ENCODE data around the gene AGPAT4.

The AGPAT4 gene

DNA sequence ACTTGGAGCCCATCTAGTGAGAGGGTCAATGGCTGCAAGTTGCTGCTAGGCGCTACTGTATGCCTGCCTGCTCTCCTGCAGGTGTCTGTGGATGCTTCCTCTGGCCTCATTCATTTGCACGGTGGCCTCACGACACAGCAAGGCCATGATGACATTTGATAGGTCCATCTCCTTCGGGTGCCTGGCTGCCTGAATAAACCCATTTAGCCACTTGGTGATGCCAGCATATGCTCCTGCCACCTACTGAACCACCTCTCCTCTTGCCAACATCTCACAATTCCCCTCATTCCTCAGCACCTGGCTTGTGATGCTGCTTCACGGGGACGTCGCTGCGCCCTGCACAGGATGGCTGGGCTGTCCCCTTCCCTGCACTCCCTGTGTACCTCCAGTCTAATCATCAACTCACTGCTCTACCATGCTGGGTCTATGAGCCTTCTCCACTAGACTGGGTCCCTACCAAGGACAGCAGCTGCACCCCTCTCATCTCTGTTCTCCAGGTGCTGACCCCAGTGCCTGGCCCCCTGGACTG, 51.1 kb downstream of the AGPAT4 start:
- no peak overlapping the region for H2BK15ac ChIP-seq (ENCODE audit: low read length)
- peaks cover 4 to 7% of the 10 kb centered on the region in 2 donors for H3K9me3 ChIP-seq (replicated peaks in 1 of 2; ENCODE audit: control insufficient read depth in 2 of 2, insufficient read depth in 1 of 2, low read depth in 1 of 2, low read length in 2 of 2)
- H3K23ac ChIP-seq (ENCODE audit: low read depth, low read length, poor library complexity): peak overlapping the region; percentile 2
- H3K4ac ChIP-seq (ENCODE audit: low read length): no peak overlapping the region
- no peak overlapping the region for H2BK5ac ChIP-seq (ENCODE audit: low read length)
- H3K18ac ChIP-seq (ENCODE audit: low read length): no peak overlapping the region
- H3K4me1 ChIP-seq (ENCODE audit: control insufficient read depth in 2 of 2, insufficient read depth in 1 of 2, low read depth in 1 of 2, low read length in 2 of 2): no peaks in the 10 kb centered on the region
- H3K4me2 ChIP-seq (ENCODE audit: insufficient read depth, low read length, poor library complexity, severe bottlenecking): no peak overlapping the region
- no peak overlapping the region for H3K27ac ChIP-seq (replicated peaks; ENCODE audit: low read length)
- no peak overlapping the region for H4K8ac ChIP-seq (ENCODE audit: low read depth, low read length)
- H3K14ac ChIP-seq (ENCODE audit: low read length): no peak overlapping the region
- DNase-seq (ENCODE audit: low spot score): no peak
- H3K9ac ChIP-seq (ENCODE audit: low read depth, low read length, poor library complexity): no peak overlapping the region
- no peak overlapping the region for H2AFZ ChIP-seq (ENCODE audit: low read length)
- H4K91ac ChIP-seq (ENCODE audit: low read depth, low read length, poor library complexity): no peak overlapping the region
- no peaks in the 10 kb centered on the region for H3K27me3 ChIP-seq (ENCODE audit: control insufficient read depth in 3 of 3, insufficient read depth in 3 of 3, low read depth in 1 of 3, low read length in 3 of 3)
- H2BK120ac ChIP-seq (ENCODE audit: low read depth, low read length): no peak overlapping the region
- peaks cover 22 to 62% of the 10 kb centered on the region in 2 donors for H3K36me3 ChIP-seq (replicated peaks in 1 of 2; ENCODE audit: control insufficient read depth in 2 of 2, insufficient read depth in 2 of 2, low read length in 2 of 2)
- H2AK5ac ChIP-seq (ENCODE audit: low read depth, low read length): no peak overlapping the region
- no peak overlapping the region for H2BK12ac ChIP-seq (ENCODE audit: low read length)
- WGBS, 2 donors (ENCODE audit: extremely low coverage in 2 of 2, insufficient read length in 2 of 2, insufficient replicate concordance in 1 of 2): no CpG with 5 or more reads among the region's 8 CpGs
- peaks cover 12% of the 10 kb centered on the region for H3K79me1 ChIP-seq (ENCODE audit: low read depth, low read length)
- no peak overlapping the region for H3K4me3 ChIP-seq (ENCODE audit: low read length in 2 of 2)

DNA sequence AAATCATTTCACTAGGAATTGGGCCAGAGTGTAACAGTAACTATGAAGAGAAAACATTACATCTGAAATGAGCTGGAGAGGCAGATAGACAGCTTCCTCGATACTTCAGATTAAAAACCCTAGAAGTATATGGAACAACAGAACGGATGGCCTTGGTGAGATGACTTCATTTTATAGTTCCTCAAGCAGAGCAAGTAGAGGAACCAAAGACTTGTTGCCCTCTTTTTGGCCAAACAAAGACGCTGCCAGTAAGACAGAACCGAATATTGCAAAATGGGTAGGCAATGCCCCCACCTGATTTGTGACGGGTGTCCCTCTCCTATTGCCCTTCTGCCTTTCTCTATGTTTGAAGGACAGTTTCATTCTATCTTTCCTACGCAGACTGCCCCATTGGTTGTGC, 53.5 kb downstream of the AGPAT4 start:
- H3K9me3 ChIP-seq (replicated peaks in 1 of 2; ENCODE audit: control insufficient read depth in 2 of 2, insufficient read depth in 1 of 2, low read depth in 1 of 2, low read length in 2 of 2): peaks cover 21 to 26% of the 10 kb centered on the region in 2 donors
- no peak overlapping the region for H2BK5ac ChIP-seq (ENCODE audit: low read length)
- H3K4me3 ChIP-seq (ENCODE audit: low read length in 2 of 2): no peak overlapping the region
- peaks cover 18% of the 10 kb centered on the region for H3K79me1 ChIP-seq (ENCODE audit: low read depth, low read length)
- no peak overlapping the region for H4K91ac ChIP-seq (ENCODE audit: low read depth, low read length, poor library complexity)
- H4K8ac ChIP-seq (ENCODE audit: low read depth, low read length): no peak overlapping the region
- H3K27ac ChIP-seq (replicated peaks; ENCODE audit: low read length): no peak overlapping the region
- H3K18ac ChIP-seq (ENCODE audit: low read length): no peak overlapping the region
- H3K4me2 ChIP-seq (ENCODE audit: insufficient read depth, low read length, poor library complexity, severe bottlenecking): no peak overlapping the region
- no peak overlapping the region for H2BK120ac ChIP-seq (ENCODE audit: low read depth, low read length)
- no peak overlapping the region for H3K9ac ChIP-seq (ENCODE audit: low read depth, low read length, poor library complexity)
- WGBS, 2 donors (ENCODE audit: extremely low coverage in 2 of 2, insufficient read length in 2 of 2, insufficient replicate concordance in 1 of 2): no CpG with 5 or more reads among the region's 6 CpGs
- H3K4me1 ChIP-seq (ENCODE audit: control insufficient read depth in 2 of 2, insufficient read depth in 1 of 2, low read depth in 1 of 2, low read length in 2 of 2): no peaks in the 10 kb centered on the region
- no peaks in the 10 kb centered on the region for H3K27me3 ChIP-seq (ENCODE audit: control insufficient read depth in 3 of 3, insufficient read depth in 3 of 3, low read depth in 1 of 3, low read length in 3 of 3)
- no peak for DNase-seq (ENCODE audit: low spot score)
- no peak overlapping the region for H3K23ac ChIP-seq (ENCODE audit: low read depth, low read length, poor library complexity)
- peaks cover 31 to 61% of the 10 kb centered on the region in 2 donors for H3K36me3 ChIP-seq (replicated peaks in 1 of 2; ENCODE audit: control insufficient read depth in 2 of 2, insufficient read depth in 2 of 2, low read length in 2 of 2)
- H2BK12ac ChIP-seq (ENCODE audit: low read length): no peak overlapping the region
- H3K14ac ChIP-seq (ENCODE audit: low read length): no peak overlapping the region
- no peak overlapping the region for H3K4ac ChIP-seq (ENCODE audit: low read length)
- H2BK15ac ChIP-seq (ENCODE audit: low read length): no peak overlapping the region
- no peak overlapping the region for H2AK5ac ChIP-seq (ENCODE audit: low read depth, low read length)
- no peak overlapping the region for H2AFZ ChIP-seq (ENCODE audit: low read length)

DNA sequence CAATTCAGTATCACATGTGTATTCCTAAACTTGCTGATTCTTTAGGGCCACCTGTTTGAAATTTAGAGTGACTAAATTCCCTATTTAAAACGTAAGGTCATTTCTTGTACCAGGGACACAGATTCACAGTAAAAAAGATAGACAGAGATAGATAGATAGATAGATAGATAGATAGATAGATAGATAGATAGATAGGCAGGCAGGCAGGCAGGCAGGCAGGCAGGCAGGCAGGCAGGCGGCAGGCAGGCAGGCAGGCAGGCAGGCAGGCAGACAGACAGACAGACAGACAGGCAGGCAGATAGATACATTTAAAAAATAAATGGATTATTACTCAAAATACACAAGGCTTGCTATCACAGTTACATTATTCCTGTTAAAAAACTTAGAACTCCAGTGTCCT, 54.2 kb downstream of the AGPAT4 start:
- Histone ChIP-seq H3K36me3 (replicated peaks in 1 of 2; ENCODE audit: control insufficient read depth in 2 of 2, insufficient read depth in 2 of 2, low read length in 2 of 2) (peaks cover 33 to 62% of the 10 kb centered on the region in 2 donors), H2AK5ac (ENCODE audit: low read depth, low read length) (no peak overlapping the region), H3K18ac (ENCODE audit: low read length) (no peak overlapping the region), H3K79me1 (ENCODE audit: low read depth, low read length) (peaks cover 18% of the 10 kb centered on the region), H3K4me2 (ENCODE audit: insufficient read depth, low read length, poor library complexity, severe bottlenecking) (no peak overlapping the region), H2BK120ac (ENCODE audit: low read depth, low read length) (no peak overlapping the region), H3K23ac (ENCODE audit: low read depth, low read length, poor library complexity) (no peak overlapping the region), H3K27me3 (ENCODE audit: control insufficient read depth in 3 of 3, insufficient read depth in 3 of 3, low read depth in 1 of 3, low read length in 3 of 3) (no peaks in the 10 kb centered on the region), H2BK12ac (ENCODE audit: low read length) (no peak overlapping the region), H2BK5ac (ENCODE audit: low read length) (no peak overlapping the region), H4K91ac (ENCODE audit: low read depth, low read length, poor library complexity) (no peak overlapping the region), H2AFZ (ENCODE audit: low read length) (no peak overlapping the region), H3K4me1 (ENCODE audit: control insufficient read depth in 2 of 2, insufficient read depth in 1 of 2, low read depth in 1 of 2, low read length in 2 of 2) (no peaks in the 10 kb centered on the region), H3K27ac (replicated peaks; ENCODE audit: low read length) (no peak overlapping the region), H3K4ac (ENCODE audit: low read length) (no peak overlapping the region), H4K8ac (ENCODE audit: low read depth, low read length) (no peak overlapping the region), H2BK15ac (ENCODE audit: low read length) (no peak overlapping the region), H3K14ac (ENCODE audit: low read length) (no peak overlapping the region), H3K9ac (ENCODE audit: low read depth, low read length, poor library complexity) (no peak overlapping the region), H3K4me3 (ENCODE audit: low read length in 2 of 2) (no peak overlapping the region), H3K9me3 (replicated peaks in 1 of 2; ENCODE audit: control insufficient read depth in 2 of 2, insufficient read depth in 1 of 2, low read depth in 1 of 2, low read length in 2 of 2) (peaks cover 25 to 32% of the 10 kb centered on the region in 2 donors)
- no peak for DNase-seq (ENCODE audit: low spot score)
- no CpG with 5 or more reads among the region's 2 CpGs for WGBS, 2 donors (ENCODE audit: extremely low coverage in 2 of 2, insufficient read length in 2 of 2, insufficient replicate concordance in 1 of 2)

DNA sequence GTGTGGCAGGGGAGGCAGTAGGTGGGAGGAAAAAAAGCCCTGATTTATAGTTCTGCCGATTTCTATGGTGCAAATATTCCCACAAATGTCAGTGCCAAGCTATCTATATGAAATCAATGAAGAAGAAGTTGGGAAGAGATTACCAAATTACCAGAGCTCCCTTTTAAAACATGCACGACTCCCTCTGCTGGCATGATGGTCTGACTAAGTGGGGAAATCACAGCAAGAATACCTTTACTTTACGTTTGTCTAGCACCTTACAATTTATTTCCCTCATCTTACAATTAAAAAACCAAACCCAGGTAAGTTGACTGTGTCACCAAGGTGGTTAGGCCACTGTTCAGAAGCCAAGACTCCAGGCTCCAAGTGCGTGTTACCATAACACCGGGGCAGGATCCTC, 55.6 kb downstream of the AGPAT4 start:
- no peak overlapping the region for H3K27ac ChIP-seq (replicated peaks; ENCODE audit: low read length)
- no peak overlapping the region for H4K91ac ChIP-seq (ENCODE audit: low read depth, low read length, poor library complexity)
- H3K18ac ChIP-seq (ENCODE audit: low read length): no peak overlapping the region
- no peak overlapping the region for H2AFZ ChIP-seq (ENCODE audit: low read length)
- no peak overlapping the region for H3K4me3 ChIP-seq (ENCODE audit: low read length in 2 of 2)
- H3K9ac ChIP-seq (ENCODE audit: low read depth, low read length, poor library complexity): no peak overlapping the region
- no peak overlapping the region for H4K8ac ChIP-seq (ENCODE audit: low read depth, low read length)
- no peak overlapping the region for H3K14ac ChIP-seq (ENCODE audit: low read length)
- WGBS, 2 donors (ENCODE audit: extremely low coverage in 2 of 2, insufficient read length in 2 of 2, insufficient replicate concordance in 1 of 2): no CpG with 5 or more reads among the region's 5 CpGs
- no peak overlapping the region for H2BK15ac ChIP-seq (ENCODE audit: low read length)
- H3K4ac ChIP-seq (ENCODE audit: low read length): no peak overlapping the region
- H2BK12ac ChIP-seq (ENCODE audit: low read length): no peak overlapping the region
- H2AK5ac ChIP-seq (ENCODE audit: low read depth, low read length): no peak overlapping the region
- peaks cover 33 to 52% of the 10 kb centered on the region in 2 donors for H3K36me3 ChIP-seq (replicated peaks in 1 of 2; ENCODE audit: control insufficient read depth in 2 of 2, insufficient read depth in 2 of 2, low read length in 2 of 2)
- H3K79me1 ChIP-seq (ENCODE audit: low read depth, low read length): peaks cover 15% of the 10 kb centered on the region
- no peak overlapping the region for H3K23ac ChIP-seq (ENCODE audit: low read depth, low read length, poor library complexity)
- H2BK5ac ChIP-seq (ENCODE audit: low read length): no peak overlapping the region
- H2BK120ac ChIP-seq (ENCODE audit: low read depth, low read length): no peak overlapping the region
- no peak overlapping the region for H3K4me2 ChIP-seq (ENCODE audit: insufficient read depth, low read length, poor library complexity, severe bottlenecking)
- DNase-seq (ENCODE audit: low spot score): no peak
- H3K9me3 ChIP-seq (replicated peaks in 1 of 2; ENCODE audit: control insufficient read depth in 2 of 2, insufficient read depth in 1 of 2, low read depth in 1 of 2, low read length in 2 of 2): peaks cover 25 to 35% of the 10 kb centered on the region in 2 donors
- H3K4me1 ChIP-seq (ENCODE audit: control insufficient read depth in 2 of 2, insufficient read depth in 1 of 2, low read depth in 1 of 2, low read length in 2 of 2): no peaks in the 10 kb centered on the region
- H3K27me3 ChIP-seq (ENCODE audit: control insufficient read depth in 3 of 3, insufficient read depth in 3 of 3, low read depth in 1 of 3, low read length in 3 of 3): no peaks in the 10 kb centered on the region

All from neuronal stem cell (in vitro differentiated cells).